B cell (primary cell): ENCODE measurements around the gene TBX3. TPM values are rescaled to one million over a fixed set of nuclear protein-coding genes. Genes with fewer than 3 reads are reported as not detected.

ENCODE experiments used
- ATAC-seq: fragments of 200-7000 bp; cut with Tn5 transposase; one replicate; pipeline ENCODE4 v1.10.0; 2021; ENCODE audit warnings: low read depth, mild to moderate bottlenecking, moderate number of reproducible peaks, moderate library complexity
- CTCF ChIA-PET: fragments of 350-600 bp; sonication (Branson Sonifier 250); formaldehyde crosslinking; loops from one replicate; lab custom pipeline; 2021; ENCODE audit warnings: antibody characterized with exemption, inconsistent platforms; lab: Charles Lee
- POLR2A ChIA-PET: fragments of 350-600 bp; sonication (Branson Sonifier 250); formaldehyde crosslinking; loops from one replicate; lab custom pipeline; 2021; ENCODE audit warnings: antibody characterized with exemption; lab: Charles Lee
- DNase-seq: peaks from one replicate; pipeline ENCODE4 v3.0.0; 2013
- H2AFZ ChIP-seq: 2 replicates; pipeline ENCODE4 v1.6.1; 2012; ENCODE audit warnings: mild to moderate bottlenecking, low read depth, low read length; ENCODE audit not compliant: insufficient read depth, poor library complexity, severe bottlenecking
- H3K27ac ChIP-seq, 2 donors: 1 replicate in 1 of 2; 2 replicates in 1 of 2; pipeline ENCODE4 v1.5.1; 2012 to 2013; ENCODE audit warnings: low read length in 2 of 2, mild to moderate bottlenecking in 2 of 2, moderate library complexity in 1 of 2
- H3K27me3 ChIP-seq, 4 experiments: fragments of 200-600 bp in 1 of 4; sonication (generic) in 1 of 4; replicated peaks in 1 of 4; 1 replicate in 2 of 4; 2 replicates in 2 of 4; pipeline versions ENCODE4 v1.6.1 to v1.7.0; 2013 to 2016; ENCODE audit warnings: low read length in 3 of 4, mild to moderate bottlenecking in 2 of 4, mixed read lengths in 1 of 4, moderate library complexity in 1 of 4; ENCODE audit not compliant: insufficient read depth in 4 of 4, control insufficient read depth in 3 of 4; ENCODE audit errors: control extremely low read depth in 1 of 4
- H3K36me3 ChIP-seq, 2 experiments: replicated peaks in 1 of 2; 1 replicate in 1 of 2; 2 replicates in 1 of 2; pipeline versions ENCODE4 v1.6.1 to v1.7.1; 2013; ENCODE audit warnings: low read length in 1 of 2; ENCODE audit not compliant: insufficient read depth in 2 of 2, control insufficient read depth in 1 of 2; ENCODE audit errors: control extremely low read depth in 1 of 2, extremely low read depth in 1 of 2
- H3K4me1 ChIP-seq, 2 donors: fragments of 200-600 bp in 1 of 2; sonication (generic) in 1 of 2; 1 replicate in 1 of 2; 2 replicates in 1 of 2; pipeline versions ENCODE4 v1.5.1 to v1.6.1; 2013 to 2017; ENCODE audit warnings: low read length in 2 of 2; ENCODE audit not compliant: control insufficient read depth in 2 of 2, insufficient read depth in 2 of 2
- H3K4me2 ChIP-seq: replicated peaks from 2 replicates; pipeline ENCODE3; 2012; ENCODE audit warnings: mild to moderate bottlenecking, low read depth, low read length; ENCODE audit not compliant: poor library complexity, severe bottlenecking
- H3K4me3 ChIP-seq, 5 experiments: fragments of 200-600 bp in 1 of 5; sonication (generic) in 1 of 5; 1 replicate in 3 of 5; 2 replicates in 2 of 5; pipeline versions ENCODE4 v1.5.1 to v1.7.0; 2011 to 2016; ENCODE audit warnings: low read length in 4 of 5, mild to moderate bottlenecking in 4 of 5, low read depth in 2 of 5, control low read depth in 1 of 5, moderate library complexity in 1 of 5; ENCODE audit not compliant: insufficient read depth in 1 of 5; ENCODE audit errors: control extremely low read depth in 1 of 5, extremely low read depth in 1 of 5
- H3K79me2 ChIP-seq: fragments of 200-600 bp; sonication (generic); one replicate; pipeline ENCODE4 v1.6.0; 2016; ENCODE audit warnings: low read length; ENCODE audit not compliant: control insufficient read depth, insufficient read depth
- H3K9ac ChIP-seq: fragments of 200-600 bp; sonication (generic); 2 replicates; pipeline ENCODE4 v1.6.1; 2017; ENCODE audit warnings: mild to moderate bottlenecking, low read length, moderate library complexity
- H3K9me3 ChIP-seq, 3 donors: one replicate each; pipeline versions ENCODE4 v1.6.1 to v1.7.1; 2013; ENCODE audit warnings: low read length in 2 of 3; ENCODE audit not compliant: control insufficient read depth in 2 of 3, insufficient read depth in 1 of 3; ENCODE audit errors: control extremely low read depth in 1 of 3
- H4K20me1 ChIP-seq: 2 replicates; pipeline ENCODE4 v1.6.0; 2012; ENCODE audit warnings: mild to moderate bottlenecking, low read length; ENCODE audit not compliant: insufficient read depth, control insufficient read depth, poor library complexity, severe bottlenecking
- H3K27ac Mint-ChIP-seq: one replicate; pipeline ENCODE4 v1.8.0; 2021; ENCODE audit warnings: mixed read lengths
- H3K27me3 Mint-ChIP-seq: one replicate; pipeline ENCODE4 v1.8.0; 2021; ENCODE audit warnings: mixed read lengths
- H3K4me1 Mint-ChIP-seq: one replicate; pipeline ENCODE4 v1.8.0; 2021; ENCODE audit warnings: mixed read lengths
- H3K4me3 Mint-ChIP-seq: one replicate; pipeline ENCODE4 v1.8.0; 2021; ENCODE audit warnings: mixed read lengths
- H3K9me3 Mint-ChIP-seq: one replicate; pipeline ENCODE4 v1.8.0; 2022; ENCODE audit warnings: mixed read lengths; ENCODE audit not compliant: insufficient read depth
- EZH2 ChIP-seq: IDR thresholded peaks from 2 replicates; pipeline ENCODE4 v1.6.1; 2012; ENCODE audit warnings: borderline replicate concordance, low read depth, mild to moderate bottlenecking, moderate library complexity, low read length; ENCODE audit not compliant: insufficient read depth, poor library complexity, severe bottlenecking
- WGBS: methylation state at CpG from one replicate; pipeline ENCODE4 v1.1.5; 2013; ENCODE audit warnings: missing lambda C conversion rate; ENCODE audit not compliant: insufficient coverage; 5-methylcytosine and 5-hydroxymethylcytosine counted together
- intact Hi-C: fragments of 100-400 bp; cut with micrococcal nuclease; formaldehyde crosslinking; loops from one replicate; pipeline ENCODE4 v1.10.0; 2022
- polyA minus RNA-seq: library from RNA; depleted of rRNA, polyadenylated mRNA; stranded (reverse); fragments of >200 nt; gene quantifications from 2 replicates; pipeline ENCODE4 v1.2.3, GENCODE V29; 2012
- polyA plus RNA-seq: library from polyadenylated mRNA; depleted of rRNA; stranded (reverse); fragments of >200 nt; gene quantifications from 2 replicates; pipeline ENCODE4 v1.2.3, GENCODE V29; 2012
- total RNA-seq, 2 donors: library from RNA; stranded (reverse); fragments of 120-200 nt in 1 of 2; gene quantifications; 1 replicate in 1 of 2; 2 replicates in 1 of 2; pipeline versions ENCODE4 v1.2.3 to v1.2.4, GENCODE V29; 2013 to 2022
- TF ChIP-seq, protein P1 (sequence below): fragments of 200-600 bp; IDR thresholded peaks from one replicate; pipeline ENCODE4 v1.8.0; 2022; ENCODE audit warnings: antibody characterized with exemption, mild to moderate bottlenecking

TBX3 gene
- total RNA-seq (not detected in 2 replicates), polyA plus RNA-seq (not detected in 2 replicates), polyA minus RNA-seq (not detected in 2 replicates)
- total RNA-seq (2013) = 0.40 TPM

GRCh38 chr12:114684098-114684869 is at the start of gene TBX3:
TBX3 (minus strand) TSS chr12:114684175; CDS start chr12:114683200, 975 bp downstream.
- POLR2A ChIA-PET = no interaction called here
- ATAC-seq (no peak), DNase-seq (peak; percentile 45)
- Histone ChIP-seq H4K20me1 (no peaks in the 10 kb centered on the region), H2AFZ (peak within 1 kb of the TSS; percentile 65), H3K4me2 (peak within 1 kb of the TSS; percentile 74), H3K27ac (no peak within 1 kb of the TSS), H3K27me3 (peaks cover 0 to 90% (median 64%) of the 10 kb centered on the region in 4 experiments), H3K36me3 (no peaks in the 10 kb centered on the region), H3K9ac (peak within 1 kb of the TSS; percentile 59), H3K4me1 (peaks cover 22 to 27% of the 10 kb centered on the region in 2 donors), H3K4me3 (peak within 1 kb of the TSS in 3 of 5 experiments; percentile 34 to 60 (median 43)), H3K9me3 (peaks cover 0 to 44% (median 0%) of the 10 kb centered on the region in 3 donors), H3K79me2 (no peaks in the 10 kb centered on the region)
- H3K27me3 Mint-ChIP-seq = peaks cover 92% of the 10 kb centered on the region
- H3K4me3 Mint-ChIP-seq = peak within 1 kb of the TSS; percentile 88
- H3K4me1 Mint-ChIP-seq = peaks cover 24% of the 10 kb centered on the region
- CTCF ChIA-PET = interaction anchor here (0.6 kb wide), 1 partner anchor 12 kb away, joined by 4 read pairs; no protein-coding TSS in a partner anchor
- peak within 1 kb of the TSS; percentile 72 for H3K27ac Mint-ChIP-seq
- TF ChIP-seq EZH2 = no peak
- TF ChIP-seq, protein P1, sequence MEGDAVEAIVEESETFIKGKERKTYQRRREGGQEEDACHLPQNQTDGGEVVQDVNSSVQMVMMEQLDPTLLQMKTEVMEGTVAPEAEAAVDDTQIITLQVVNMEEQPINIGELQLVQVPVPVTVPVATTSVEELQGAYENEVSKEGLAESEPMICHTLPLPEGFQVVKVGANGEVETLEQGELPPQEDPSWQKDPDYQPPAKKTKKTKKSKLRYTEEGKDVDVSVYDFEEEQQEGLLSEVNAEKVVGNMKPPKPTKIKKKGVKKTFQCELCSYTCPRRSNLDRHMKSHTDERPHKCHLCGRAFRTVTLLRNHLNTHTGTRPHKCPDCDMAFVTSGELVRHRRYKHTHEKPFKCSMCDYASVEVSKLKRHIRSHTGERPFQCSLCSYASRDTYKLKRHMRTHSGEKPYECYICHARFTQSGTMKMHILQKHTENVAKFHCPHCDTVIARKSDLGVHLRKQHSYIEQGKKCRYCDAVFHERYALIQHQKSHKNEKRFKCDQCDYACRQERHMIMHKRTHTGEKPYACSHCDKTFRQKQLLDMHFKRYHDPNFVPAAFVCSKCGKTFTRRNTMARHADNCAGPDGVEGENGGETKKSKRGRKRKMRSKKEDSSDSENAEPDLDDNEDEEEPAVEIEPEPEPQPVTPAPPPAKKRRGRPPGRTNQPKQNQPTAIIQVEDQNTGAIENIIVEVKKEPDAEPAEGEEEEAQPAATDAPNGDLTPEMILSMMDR = no peak
- intact Hi-C loops = no loop called here
- no peaks in the 10 kb centered on the region for H3K9me3 Mint-ChIP-seq
- 5% methylated on average over 75 of the region's 76 CpGs for WGBS

- ChIA-PET CTCF (no interaction called here), POLR2A (no interaction called here)
- Mint-ChIP-seq H3K9me3 (no peaks in the 10 kb centered on the region), H3K4me3 (no peak overlapping the region), H3K27ac (no peak overlapping the region), H3K27me3 (peaks cover 24% of the 10 kb centered on the region), H3K4me1 (no peaks in the 10 kb centered on the region)
- Histone ChIP-seq H3K27me3 (peaks cover 0 to 26% (median 3%) of the 10 kb centered on the region in 4 experiments), H3K4me3 (no peak overlapping the region), H3K79me2 (no peaks in the 10 kb centered on the region), H3K9ac (no peak overlapping the region), H2AFZ (no peak overlapping the region), H3K4me1 (no peaks in the 10 kb centered on the region), H3K27ac (no peak overlapping the region), H3K9me3 (peaks cover 0 to 20% (median 0%) of the 10 kb centered on the region in 3 donors), H3K36me3 (no peaks in the 10 kb centered on the region), H4K20me1 (no peaks in the 10 kb centered on the region), H3K4me2 (no peak overlapping the region)
- TF ChIP-seq, protein P1 = no peak
- no peak for TF ChIP-seq EZH2
- no peak for ATAC-seq
- intact Hi-C loops = no loop called here
- 42% methylated on average over 4 of the region's 4 CpGs for WGBS
- no peak for DNase-seq
Observed at GRCh38 chr12:114732426-114733030, 48.6 kb upstream of the TBX3 start.
